Measurements from ENCODE around the gene LRRC17.
"Not testable (repeated sequence)": the region's sequence is repeated elsewhere in the genome, so short reads cannot be mapped to it uniquely, and the experiment has no call there.

Gene LRRC17

GRCh38 chr7:102934239-102934638 lies 21.4 kb downstream of the LRRC17 start:
- in situ Hi-C loops (cut with HindIII; ENCODE audit: low pct_ligation_motif_present, low pct_unique_long_range_greater_than_20kb, low sequenced_read_pairs) = no loop called here
- DNase-seq = no peak

- no peak for DNase-seq
- in situ Hi-C loops (cut with HindIII; ENCODE audit: low pct_ligation_motif_present, low pct_unique_long_range_greater_than_20kb, low sequenced_read_pairs) = no loop called here
Measured at GRCh38 chr7:102934701-102935100, 21.9 kb downstream of the LRRC17 start.

- in situ Hi-C loops (cut with HindIII; ENCODE audit: low pct_ligation_motif_present, low pct_unique_long_range_greater_than_20kb, low sequenced_read_pairs) = no loop called here
- DNase-seq = no peak
Measured at GRCh38 chr7:102935450-102936115, 22.8 kb downstream of the LRRC17 start.

- DNase-seq = no peak
- in situ Hi-C loops (cut with HindIII; ENCODE audit: low pct_ligation_motif_present, low pct_unique_long_range_greater_than_20kb, low sequenced_read_pairs) = no loop called here
Measured at GRCh38 chr7:102938679-102939078, 25.9 kb downstream of the LRRC17 start.

- in situ Hi-C loops (cut with HindIII; ENCODE audit: low pct_ligation_motif_present, low pct_unique_long_range_greater_than_20kb, low sequenced_read_pairs) = no loop called here
- DNase-seq = no peak
Measured at GRCh38 chr7:102942181-102942866, 29.5 kb downstream of the LRRC17 start.

- in situ Hi-C loops (cut with HindIII; ENCODE audit: low pct_ligation_motif_present, low pct_unique_long_range_greater_than_20kb, low sequenced_read_pairs) = no loop called here
- no peak for DNase-seq
Measured at GRCh38 chr7:102942868-102943267, 30.1 kb downstream of the LRRC17 start.

GRCh38 chr7:102943423-102944169 lies 30.8 kb downstream of the LRRC17 start:
- no peak for DNase-seq
- in situ Hi-C loops (cut with HindIII; ENCODE audit: low pct_ligation_motif_present, low pct_unique_long_range_greater_than_20kb, low sequenced_read_pairs) = no loop called here

GRCh38 chr7:102944241-102944640 lies 31.4 kb downstream of the LRRC17 start:
- in situ Hi-C loops (cut with HindIII; ENCODE audit: low pct_ligation_motif_present, low pct_unique_long_range_greater_than_20kb, low sequenced_read_pairs) = no loop called here
- DNase-seq = no peak

- in situ Hi-C loops (cut with HindIII; ENCODE audit: low pct_ligation_motif_present, low pct_unique_long_range_greater_than_20kb, low sequenced_read_pairs) = no loop called here
- no peak for DNase-seq
Measured at GRCh38 chr7:102951839-102952238, 39.0 kb downstream of the LRRC17 start.

- in situ Hi-C loops (cut with HindIII; ENCODE audit: low pct_ligation_motif_present, low pct_unique_long_range_greater_than_20kb, low sequenced_read_pairs) = no loop called here
- no peak for DNase-seq
Measured at GRCh38 chr7:102953406-102953805, 40.6 kb downstream of the LRRC17 start.

GRCh38 chr7:102954359-102954758 lies 41.6 kb downstream of the LRRC17 start:
- DNase-seq; in situ Hi-C loops (cut with HindIII; ENCODE audit: low pct_ligation_motif_present, low pct_unique_long_range_greater_than_20kb, low sequenced_read_pairs): not testable (repeated sequence)

- DNase-seq; in situ Hi-C loops (cut with HindIII; ENCODE audit: low pct_ligation_motif_present, low pct_unique_long_range_greater_than_20kb, low sequenced_read_pairs): not testable (repeated sequence)
Measured at GRCh38 chr7:102958004-102958403, 45.2 kb downstream of the LRRC17 start.

- in situ Hi-C loops (cut with HindIII; ENCODE audit: low pct_ligation_motif_present, low pct_unique_long_range_greater_than_20kb, low sequenced_read_pairs); DNase-seq: not testable (repeated sequence)
Measured at GRCh38 chr7:102961993-102962392, 49.2 kb downstream of the LRRC17 start.

GRCh38 chr7:102966465-102966864 lies 53.7 kb downstream of the LRRC17 start:
- in situ Hi-C loops (cut with HindIII; ENCODE audit: low pct_ligation_motif_present, low pct_unique_long_range_greater_than_20kb, low sequenced_read_pairs) = no loop called here
- DNase-seq = no peak

- in situ Hi-C loops (cut with HindIII; ENCODE audit: low pct_ligation_motif_present, low pct_unique_long_range_greater_than_20kb, low sequenced_read_pairs) = no loop called here
- no peak for DNase-seq
Measured at GRCh38 chr7:102967798-102968197, 55.0 kb downstream of the LRRC17 start.

- in situ Hi-C loops (cut with HindIII; ENCODE audit: low pct_ligation_motif_present, low pct_unique_long_range_greater_than_20kb, low sequenced_read_pairs) = no loop called here
Measured at GRCh38 chr7:102973096-102973802, 60.4 kb downstream of the LRRC17 start.

GRCh38 chr7:102974366-102975236 lies 61.8 kb downstream of the LRRC17 start:
- in situ Hi-C loops (cut with HindIII; ENCODE audit: low pct_ligation_motif_present, low pct_unique_long_range_greater_than_20kb, low sequenced_read_pairs) = no loop called here
- DNase-seq = peak; percentile 24

More at GRCh38 chr7:102973096-102973802, 60.4 kb downstream of the LRRC17 start:
- DNase-seq = no peak

- DNase-seq = no peak
- in situ Hi-C loops (cut with HindIII; ENCODE audit: low pct_ligation_motif_present, low pct_unique_long_range_greater_than_20kb, low sequenced_read_pairs) = no loop called here
Measured at GRCh38 chr7:102975854-102976253, 63.1 kb downstream of the LRRC17 start.
